Lower lobe of right lung (tissue), 2 donors: ENCODE results near the gene IGFL4. TPM values are rescaled to one million over a fixed set of nuclear protein-coding genes. Genes with fewer than 3 reads are reported as not detected.

ENCODE experiments used
- ATAC-seq, 2 donors: fragments of 200-7000 bp; cut with Tn5 transposase; one replicate each; pipeline ENCODE4 v1.9.1; 2020 to 2022; ENCODE audit warnings: mild to moderate bottlenecking in 2 of 2, moderate library complexity in 2 of 2
- DNase-seq: peaks from one replicate; pipeline ENCODE4 v3.0.0-alpha.2; 2020
- H3K27ac ChIP-seq: fragments of 200-600 bp; one replicate; pipeline ENCODE4 v1.8.0; 2022
- H3K27me3 ChIP-seq: fragments of 200-600 bp; one replicate; pipeline ENCODE4 v1.8.0; 2022; ENCODE audit warnings: low read depth
- H3K36me3 ChIP-seq: fragments of 200-600 bp; one replicate; pipeline ENCODE4 v1.8.0; 2022; ENCODE audit warnings: mild to moderate bottlenecking
- H3K4me1 ChIP-seq: fragments of 200-600 bp; one replicate; pipeline ENCODE4 v1.8.0; 2022
- H3K4me3 ChIP-seq: fragments of 200-600 bp; one replicate; pipeline ENCODE4 v1.8.0; 2022; ENCODE audit warnings: mild to moderate bottlenecking
- H3K9me3 ChIP-seq: fragments of 200-600 bp; one replicate; pipeline ENCODE4 v1.8.0; 2022
- CTCF ChIP-seq: fragments of 200-600 bp; IDR thresholded peaks from one replicate; pipeline ENCODE4 v1.8.0; 2022; ENCODE audit warnings: antibody characterized with exemption, mild to moderate bottlenecking
- intact Hi-C: fragments of 100-400 bp; cut with DNase I; formaldehyde crosslinking; loops from one replicate; pipeline ENCODE4 v1.11.0; 2022
- total RNA-seq: library from RNA; stranded (reverse); fragmentation: NEBNext Ultra II Directional; extraction: Animal tissue kit (Norgen Biotek cat#: 25700); gene quantifications from one replicate; pipeline ENCODE4 v1.2.1, GENCODE V29; 2021
- donor health status: DM: no; HTN: yes; CAD: no; lungs with severe emphysema.

The IGFL4 gene
- total RNA-seq, 1 donor from 2014 or later: not detected

- Histone ChIP-seq H3K36me3 (no peaks in the 10 kb centered on the region), H3K4me1 (no peaks in the 10 kb centered on the region), H3K4me3 (peak overlapping the region; percentile 1), H3K27me3 (peaks cover 42% of the 10 kb centered on the region), H3K9me3 (no peaks in the 10 kb centered on the region), H3K27ac (no peak overlapping the region)
- intact Hi-C loops: no loop called here
- TF ChIP-seq CTCF: peak; percentile 53
- ATAC-seq (peak; percentile 82 to 85), DNase-seq (no peak)
Observed at GRCh38 chr19:46076951-46077814, 36.4 kb upstream of the IGFL4 start.

DNA sequence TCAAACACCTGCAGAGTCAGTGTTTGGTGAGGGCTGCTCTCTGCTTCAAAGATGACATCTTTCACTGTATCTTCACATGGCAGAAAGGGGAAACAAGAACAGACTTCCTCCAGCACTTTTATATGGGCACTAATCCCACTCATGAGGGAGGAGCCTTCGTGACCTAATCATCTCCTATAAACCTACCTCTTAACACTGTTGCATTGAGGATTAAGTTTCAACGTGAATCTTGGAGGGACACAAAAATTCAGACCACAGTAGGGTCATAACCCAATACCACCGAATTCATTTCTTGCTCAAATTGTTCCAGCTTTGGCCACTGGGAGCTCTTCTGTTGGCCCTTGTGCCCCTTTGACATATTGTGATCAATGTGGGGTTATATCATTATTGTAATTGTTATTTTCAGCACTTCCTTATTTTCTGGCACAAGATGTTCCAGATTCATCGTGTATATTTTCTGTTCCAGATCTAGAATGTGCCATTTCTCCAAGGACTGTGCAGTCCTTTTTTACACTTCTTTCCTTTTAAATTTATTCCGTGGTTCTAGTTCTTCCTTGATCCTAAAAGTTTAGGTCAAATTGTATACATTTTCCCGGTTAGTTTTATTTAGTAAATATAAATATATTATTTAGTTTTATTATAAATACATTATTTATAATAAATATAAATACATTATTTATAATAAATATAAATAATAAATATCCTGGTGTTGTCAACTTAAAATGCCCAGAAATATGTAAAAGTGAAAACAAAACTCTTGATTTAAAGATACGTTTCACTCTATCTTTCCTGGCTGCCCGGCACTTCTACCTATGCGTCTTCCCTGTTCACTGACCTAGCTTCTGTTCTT, 35.5 kb upstream of the IGFL4 start:
- intact Hi-C loops: no loop called here
- TF ChIP-seq CTCF: no peak
- Histone ChIP-seq H3K9me3 (no peaks in the 10 kb centered on the region), H3K36me3 (no peaks in the 10 kb centered on the region), H3K27me3 (peaks cover 49% of the 10 kb centered on the region), H3K27ac (no peak overlapping the region), H3K4me1 (no peaks in the 10 kb centered on the region), H3K4me3 (no peak overlapping the region)
- DNase-seq (no peak), ATAC-seq (no peak)

GRCh38 chr19:46073268-46073922, 32.6 kb upstream of the IGFL4 start:
- no peaks in the 10 kb centered on the region for H3K9me3 ChIP-seq
- H3K36me3 ChIP-seq: no peaks in the 10 kb centered on the region
- no peak for TF ChIP-seq CTCF
- no peak overlapping the region for H3K4me3 ChIP-seq
- DNase-seq (no peak), ATAC-seq (no peak)
- H3K4me1 ChIP-seq: no peaks in the 10 kb centered on the region
- no peak overlapping the region for H3K27ac ChIP-seq
- intact Hi-C loops: no loop called here
- peaks cover 69% of the 10 kb centered on the region for H3K27me3 ChIP-seq

GRCh38 chr19:46069806-46070341, 29.1 kb upstream of the IGFL4 start:
- H3K9me3 ChIP-seq: no peaks in the 10 kb centered on the region
- H3K27ac ChIP-seq: no peak overlapping the region
- TF ChIP-seq CTCF: no peak
- H3K4me1 ChIP-seq: no peaks in the 10 kb centered on the region
- DNase-seq (no peak), ATAC-seq (no peak)
- no peaks in the 10 kb centered on the region for H3K36me3 ChIP-seq
- peaks cover 49% of the 10 kb centered on the region for H3K27me3 ChIP-seq
- H3K4me3 ChIP-seq: no peak overlapping the region
- intact Hi-C loops: no loop called here
